ENCODE data around the gene ZDHHC11. TPM values are rescaled to one million over a fixed set of nuclear protein-coding genes. Genes with fewer than 3 reads are reported as not detected.

The ZDHHC11 gene, protein sequence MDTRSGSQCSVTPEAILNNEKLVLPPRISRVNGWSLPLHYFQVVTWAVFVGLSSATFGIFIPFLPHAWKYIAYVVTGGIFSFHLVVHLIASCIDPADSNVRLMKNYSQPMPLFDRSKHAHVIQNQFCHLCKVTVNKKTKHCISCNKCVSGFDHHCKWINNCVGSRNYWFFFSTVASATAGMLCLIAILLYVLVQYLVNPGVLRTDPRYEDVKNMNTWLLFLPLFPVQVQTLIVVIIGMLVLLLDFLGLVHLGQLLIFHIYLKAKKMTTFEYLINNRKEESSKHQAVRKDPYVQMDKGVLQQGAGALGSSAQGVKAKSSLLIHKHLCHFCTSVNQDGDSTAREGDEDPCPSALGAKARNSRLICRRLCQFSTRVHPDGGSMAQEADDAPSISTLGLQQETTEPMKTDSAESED
- total RNA-seq: under 0.01 and 2.4 TPM in 2 replicates

DNA sequence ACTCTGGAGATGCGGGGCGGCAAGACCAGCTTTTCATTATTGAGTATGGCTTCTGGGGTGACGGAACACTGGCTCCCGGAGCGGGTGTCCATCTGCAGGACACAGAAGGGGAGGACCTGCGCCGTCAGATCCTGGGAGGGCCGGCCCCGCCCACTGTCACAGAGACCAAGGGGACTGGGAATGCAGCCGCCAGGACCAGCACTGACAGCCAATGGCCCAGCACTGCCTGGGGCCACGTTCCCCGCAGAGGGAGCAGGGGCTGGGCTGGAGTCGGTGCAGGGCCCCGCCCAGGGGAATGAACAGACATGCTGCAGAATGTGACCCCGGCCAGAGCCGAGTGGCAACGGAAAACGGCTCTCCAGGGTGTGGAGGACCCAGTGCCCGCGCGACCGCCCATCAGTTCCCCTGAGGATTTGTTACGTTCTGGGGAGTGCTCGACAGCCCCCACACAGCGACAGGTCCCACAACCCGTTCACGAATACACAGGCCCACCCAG is at the start of gene ZDHHC11:
Gene ZDHHC11 (minus strand): TSS at position 476 of the 496 bp plus-strand sequence. CDS start 384 bp downstream, at position 92.

DNA sequence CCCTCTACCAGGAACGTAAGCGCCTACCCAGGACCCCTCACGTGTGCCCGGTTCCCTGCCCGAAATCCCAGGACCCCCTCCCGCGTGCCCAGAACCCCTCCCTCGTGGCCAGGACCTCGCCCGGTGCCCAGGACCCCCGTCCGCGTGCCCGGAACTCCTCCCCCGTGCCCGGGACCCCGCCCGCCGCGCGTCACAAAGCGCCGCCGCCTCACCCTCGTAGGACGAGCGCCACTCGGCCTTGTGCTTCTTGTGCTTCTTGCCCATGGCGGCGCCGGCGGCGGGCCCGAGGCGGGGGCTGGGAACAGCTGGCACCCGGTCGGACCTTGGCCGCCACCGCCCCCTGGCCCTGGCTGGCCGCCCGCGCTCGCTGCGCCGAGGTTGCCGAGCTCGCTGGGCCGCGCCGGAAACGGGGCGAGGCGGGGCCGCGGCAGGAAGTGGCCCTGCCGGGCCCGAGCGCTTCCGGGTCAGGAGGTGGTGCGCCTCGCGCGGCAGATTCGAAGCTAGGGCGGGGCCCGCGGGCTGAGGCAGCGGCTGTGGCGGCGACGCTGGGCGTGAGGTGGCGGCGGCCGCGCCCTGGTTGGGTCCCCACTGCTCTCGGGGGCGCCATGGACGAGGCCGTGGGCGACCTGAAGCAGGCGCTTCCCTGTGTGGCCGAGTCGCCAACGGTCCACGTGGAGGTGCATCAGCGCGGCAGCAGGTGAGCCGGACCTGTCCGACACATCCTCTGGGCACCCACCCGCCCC is 41.8 kb upstream of the ZDHHC11 start, which contains the start of the genes BRD9 and TRIP13:
Gene BRD9 (minus strand): TSS at position 408 of the 743 bp plus-strand sequence. CDS start 144 bp downstream, at position 264.
Gene TRIP13 (plus strand): TSS at position 491 of the 743 bp plus-strand sequence. CDS start 115 bp downstream, at position 606.

DNA sequence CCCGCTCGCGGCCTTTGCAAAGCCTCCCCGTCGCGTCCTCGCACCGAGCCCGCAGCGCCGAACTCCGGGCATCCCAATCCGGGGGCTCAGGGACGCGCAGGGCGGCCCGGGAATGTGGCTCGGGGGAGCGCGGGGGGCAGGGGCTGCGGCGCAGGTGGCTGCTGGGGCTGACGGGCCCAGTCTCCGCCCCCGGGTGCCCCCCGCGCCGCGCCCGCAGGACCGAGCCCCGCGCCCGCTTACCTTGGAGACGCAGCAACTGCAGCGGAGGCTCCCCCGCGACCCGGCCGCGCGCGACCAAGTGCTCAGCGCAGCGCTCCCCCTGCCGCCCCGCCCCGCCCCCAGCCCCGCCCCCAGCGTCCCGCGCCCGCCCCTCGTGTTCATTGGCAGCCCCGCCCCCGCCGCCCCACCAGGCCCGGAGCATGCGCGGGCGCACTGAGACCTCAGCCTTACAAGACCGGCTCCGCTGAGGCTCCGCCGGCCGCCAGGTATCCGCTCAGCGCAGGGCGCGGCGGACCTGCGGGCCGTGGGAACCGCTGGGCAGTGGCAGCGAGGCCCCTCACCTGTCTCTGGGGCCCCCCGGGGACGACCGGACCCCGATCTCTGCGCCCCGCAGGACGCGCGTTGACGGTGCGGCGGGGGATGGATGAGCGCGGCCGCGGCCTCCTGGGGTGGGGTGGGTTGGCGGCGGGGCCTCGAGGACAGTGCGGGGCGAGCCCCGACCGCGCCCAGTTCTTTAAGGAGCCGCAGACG is 66.2 kb downstream of the ZDHHC11 start, which contains the start of gene ZDHHC11B:
Gene ZDHHC11B (minus strand): TSS at position 302 of the 750 bp plus-strand sequence. CDS start 17,810 bp downstream, outside the sequence.

Other genes with a start within 250 kb of the ZDHHC11 start
- 4.2 and 4.6 TPM in 2 replicates for gene CEP72, start 238.6 kb downstream of the ZDHHC11 start, total RNA-seq
- gene TPPP, start 157.6 kb downstream of the ZDHHC11 start, total RNA-seq: under 0.01 and 0.15 TPM in 2 replicates
- gene ZDHHC11B, start 66.3 kb downstream of the ZDHHC11 start, total RNA-seq: not detected in 2 replicates
- 46.8 and 52.3 TPM in 2 replicates for gene BRD9, start 41.8 kb upstream of the ZDHHC11 start, total RNA-seq
- gene TRIP13, start 41.9 kb upstream of the ZDHHC11 start, total RNA-seq: 42.6 and 53.5 TPM in 2 replicates
- gene NKD2, start 157.8 kb upstream of the ZDHHC11 start, total RNA-seq: not detected in 2 replicates

Data from epithelial cell of umbilical artery (primary cell).